Endothelial cell of umbilical vein (primary cell): Measurements from ENCODE around the gene TEC.

Source experiments
- CTCF ChIP-seq, 2 donors: IDR thresholded peaks; 1 replicate in 1 of 2; 2 replicates in 1 of 2; pipeline ENCODE4 v1.5.1; 2011; ENCODE audit warnings: low read length in 2 of 2, mild to moderate bottlenecking in 2 of 2, moderate library complexity in 2 of 2, control low read depth in 1 of 2, inconsistent platforms in 1 of 2, low read depth in 1 of 2; ENCODE audit not compliant: insufficient read depth in 1 of 2; ENCODE audit errors: extremely low read depth in 1 of 2
- POLR2A ChIP-seq: IDR thresholded peaks from 2 replicates; pipeline ENCODE4 v1.6.1; 2012; ENCODE audit warnings: low read depth, mild to moderate bottlenecking, control low read depth, low read length
- POLR2AphosphoS5 ChIP-seq: IDR thresholded peaks from 2 replicates; pipeline ENCODE4 v1.6.1; 2012; ENCODE audit warnings: low read depth, mild to moderate bottlenecking, control low read depth, low read length, moderate library complexity; ENCODE audit not compliant: insufficient read depth
- TF ChIP-seq, protein P1 (sequence below): IDR thresholded peaks from 2 replicates; pipeline ENCODE4 v1.6.1; 2011; ENCODE audit not compliant: insufficient read depth, insufficient read length

DNA sequence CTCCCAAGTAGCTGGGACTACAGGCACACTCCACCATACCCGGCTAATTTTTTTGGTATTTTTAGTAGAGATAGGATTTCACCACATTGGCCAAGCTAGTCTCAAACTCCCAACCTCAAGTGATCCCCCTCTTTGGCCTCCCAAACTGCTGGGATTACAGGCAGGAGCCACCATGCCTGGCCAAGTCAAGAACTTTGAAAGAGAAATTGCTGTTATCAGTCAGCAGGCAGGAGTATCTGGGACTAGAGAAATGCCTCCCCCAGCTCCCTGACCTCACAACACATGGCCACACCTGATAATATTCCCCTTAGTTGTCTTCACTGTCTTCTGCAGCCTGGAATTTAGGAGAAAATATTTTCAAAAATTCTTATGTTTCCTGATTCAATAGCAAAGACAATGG is 143.0 kb downstream of the TEC start:
- TF ChIP-seq POLR2A, result no peak
- no peak for TF ChIP-seq CTCF (IDR thresholded peaks at IDR 0.05; ENCODE audit: extremely low read depth in 1 of 2, insufficient read depth in 1 of 2, low read depth in 1 of 2, low read length in 2 of 2)
- no peak for TF ChIP-seq POLR2AphosphoS5
- TF ChIP-seq, protein P1, sequence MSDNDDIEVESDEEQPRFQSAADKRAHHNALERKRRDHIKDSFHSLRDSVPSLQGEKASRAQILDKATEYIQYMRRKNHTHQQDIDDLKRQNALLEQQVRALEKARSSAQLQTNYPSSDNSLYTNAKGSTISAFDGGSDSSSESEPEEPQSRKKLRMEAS, result no peak
